ENCODE measurements around the gene OCA2. TPM values are rescaled to one million over a fixed set of nuclear protein-coding genes. Genes with fewer than 3 reads are reported as not detected.

OCA2 gene
- 12.3 TPM for total RNA-seq

DNA sequence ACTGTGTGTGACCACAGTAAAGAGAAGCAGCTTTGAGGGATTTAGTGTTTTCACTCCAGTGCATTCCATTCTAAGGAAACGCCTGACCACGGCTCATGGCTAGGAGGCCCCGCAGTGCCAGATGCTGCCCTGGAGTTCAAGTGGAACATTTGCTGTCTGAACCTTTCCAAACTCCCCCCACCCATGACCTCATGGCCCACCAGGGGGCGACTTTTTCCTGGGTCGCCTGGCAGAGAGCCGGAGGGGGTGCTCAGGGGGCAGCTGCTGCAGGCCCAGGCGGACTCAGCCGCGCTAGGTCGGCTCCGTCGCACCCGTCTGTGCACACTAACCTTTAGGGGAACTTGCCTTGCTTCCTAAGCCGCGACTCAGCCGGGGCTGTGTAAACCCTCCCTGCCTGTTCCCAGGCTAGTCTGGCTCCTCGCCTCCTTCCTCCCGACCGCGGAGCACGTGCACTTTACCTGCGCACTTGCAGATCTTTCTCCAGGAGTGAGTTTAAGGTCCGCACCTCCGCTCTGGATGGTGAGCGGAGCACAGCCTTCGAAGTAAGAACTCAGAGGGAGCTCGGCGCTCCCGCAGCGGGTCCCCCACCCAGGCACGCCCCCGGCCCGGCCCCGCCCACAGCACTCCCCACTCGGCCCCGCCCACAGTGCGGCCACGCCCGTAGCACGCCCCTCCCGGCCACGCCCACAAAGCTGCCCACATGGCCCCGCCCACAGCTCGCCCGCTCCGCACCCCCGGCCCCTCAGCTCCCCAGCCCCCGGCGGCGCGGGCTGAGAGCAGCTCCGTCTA, at the start of gene OCA2:
Gene OCA2, minus strand, starts transcription at position 550 of the 789 bp plus-strand sequence. CDS start 17,441 bp downstream, outside the sequence.

Other genes with a start within 250 kb of the OCA2 start
- 80.4 TPM for gene HERC2, start 222.9 kb upstream of the OCA2 start, total RNA-seq